GM19452 (cell line): ENCODE measurements around the gene VIM.

ENCODE experiments used
- ATAC-seq: cut with Tn5 transposase; IDR thresholded peaks from one replicate; pipeline ENCODE4 v1.9.1; 2021; ENCODE audit not compliant: unreplicated experiment

The VIM gene

DNA sequence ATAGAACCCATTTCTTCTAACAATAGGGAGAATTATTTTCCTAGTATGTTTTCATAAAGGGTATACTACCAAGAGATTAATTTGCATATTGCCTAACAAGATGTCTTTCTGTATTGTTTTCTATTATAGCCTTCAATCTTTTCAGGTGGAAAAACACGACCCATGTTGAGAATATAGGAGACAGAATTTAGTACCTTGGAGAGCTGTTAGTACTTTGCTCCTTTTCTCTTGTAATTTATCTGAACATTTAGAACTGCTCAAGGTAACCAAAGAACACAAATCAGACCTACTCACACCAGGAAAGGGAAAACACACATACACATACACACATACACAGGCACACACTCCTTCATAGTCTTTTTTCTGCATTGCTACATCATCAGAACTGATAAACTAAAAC, 18.7 kb upstream of the VIM start:
- no peak for ATAC-seq

DNA sequence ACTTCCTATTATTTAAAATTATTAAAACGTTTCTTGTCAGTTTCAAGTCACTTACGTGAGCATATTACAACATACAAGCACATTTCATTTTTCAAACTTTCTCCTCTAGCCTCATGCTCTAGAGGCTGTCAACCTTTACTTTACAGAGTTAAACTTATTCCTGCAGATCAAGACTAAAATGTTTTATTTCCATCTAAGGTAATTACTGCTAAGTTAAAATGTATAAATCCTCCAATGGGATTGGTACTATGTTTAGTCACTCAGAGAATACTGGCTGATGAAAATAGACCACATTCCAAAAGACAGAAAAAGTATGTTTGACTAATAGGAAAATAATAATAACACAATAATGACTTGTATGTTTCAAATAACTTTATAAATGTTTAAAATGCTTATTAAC, 18.2 kb upstream of the VIM start:
- ATAC-seq, result no peak

DNA sequence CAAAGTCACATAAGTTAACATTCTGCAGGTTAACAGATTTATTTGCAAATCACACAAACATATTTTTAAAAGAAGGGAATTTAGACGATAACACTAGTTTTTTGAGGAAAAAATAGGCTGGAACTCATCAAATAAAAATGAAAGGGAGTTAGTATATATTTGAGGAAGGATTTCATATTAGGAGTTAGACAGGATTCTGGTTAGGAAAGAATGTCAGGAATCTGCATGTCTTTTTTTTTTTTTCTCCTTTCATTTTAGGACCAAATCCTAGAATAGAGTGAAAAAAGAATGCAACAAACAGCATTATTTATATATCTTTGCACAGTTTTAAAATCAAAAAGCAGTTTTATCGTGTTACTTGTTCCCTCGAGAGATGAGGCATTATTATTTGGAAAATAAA, 17.7 kb upstream of the VIM start:
- no peak for ATAC-seq

DNA sequence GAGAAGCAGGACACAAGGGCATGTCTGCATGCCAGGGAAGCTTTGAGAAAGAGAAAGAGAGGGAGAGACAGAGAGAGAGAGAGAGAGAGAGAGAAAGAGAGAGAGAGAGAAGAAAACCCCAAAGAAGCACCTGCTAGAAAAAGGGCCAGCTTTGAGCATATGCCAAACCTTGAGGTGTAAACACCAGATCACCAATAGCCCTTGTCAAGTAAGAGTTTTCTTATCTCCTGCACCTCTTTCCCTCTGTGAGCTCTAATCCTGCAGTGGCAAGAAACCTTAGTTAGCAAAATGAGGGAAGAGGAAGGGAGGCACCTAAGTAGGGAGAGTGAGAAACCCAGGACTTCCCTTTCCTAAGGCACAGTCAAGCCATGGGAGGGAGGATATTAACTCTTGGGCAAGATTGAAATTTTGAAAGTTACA, 15.2 kb upstream of the VIM start:
- ATAC-seq, result no peak

DNA sequence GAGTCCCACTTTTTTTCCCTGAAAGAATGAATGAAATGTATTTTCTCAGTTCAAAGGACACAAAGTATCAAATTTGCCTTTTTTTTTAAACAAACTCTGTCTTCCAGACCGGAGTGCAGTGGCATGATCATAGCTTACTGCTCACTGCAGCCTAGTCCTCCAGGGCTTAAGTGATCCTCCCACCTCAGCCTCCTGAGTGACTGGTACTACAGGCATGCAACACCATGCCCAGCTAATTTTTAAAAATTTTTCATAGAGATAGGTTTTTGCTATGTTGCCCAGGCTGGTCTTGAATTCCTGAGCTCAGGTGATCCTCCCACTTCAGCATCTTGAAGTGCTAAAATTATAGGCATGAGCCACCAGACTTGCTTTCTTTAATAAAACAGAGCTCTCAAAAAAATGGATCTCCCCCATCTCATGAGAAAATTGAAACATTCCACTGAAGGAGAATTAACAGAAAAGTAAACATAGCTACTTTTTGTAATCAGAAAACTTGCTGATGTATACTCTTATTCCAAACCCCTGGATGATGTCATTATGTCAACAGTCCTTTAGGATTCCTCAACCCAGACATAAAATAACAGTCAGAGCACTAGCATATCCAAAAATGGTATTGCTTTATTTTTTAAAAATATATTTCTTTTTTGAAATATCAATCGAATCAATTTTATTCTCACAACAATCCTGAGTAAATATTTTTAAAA, 14.2 kb upstream of the VIM start:
- ATAC-seq, result no peak

DNA sequence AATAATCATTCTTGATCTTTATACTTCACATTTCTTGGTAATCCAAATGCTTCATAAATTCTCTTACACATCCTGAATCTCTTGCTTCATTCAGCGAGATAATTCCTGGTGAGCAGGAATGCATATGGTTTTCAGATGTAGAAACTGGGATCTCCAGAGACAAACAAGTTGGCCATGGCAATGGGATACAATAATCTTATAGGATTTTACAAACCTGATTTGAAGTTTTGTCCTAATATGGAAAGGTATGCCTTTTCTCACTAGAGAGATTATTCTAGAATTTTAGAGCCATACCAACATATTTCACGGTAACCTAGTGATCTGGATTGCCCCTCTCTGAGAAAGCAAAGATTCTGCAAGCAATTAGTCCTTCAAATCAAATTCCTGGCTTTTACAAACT, 13.5 kb upstream of the VIM start:
- no peak for ATAC-seq

DNA sequence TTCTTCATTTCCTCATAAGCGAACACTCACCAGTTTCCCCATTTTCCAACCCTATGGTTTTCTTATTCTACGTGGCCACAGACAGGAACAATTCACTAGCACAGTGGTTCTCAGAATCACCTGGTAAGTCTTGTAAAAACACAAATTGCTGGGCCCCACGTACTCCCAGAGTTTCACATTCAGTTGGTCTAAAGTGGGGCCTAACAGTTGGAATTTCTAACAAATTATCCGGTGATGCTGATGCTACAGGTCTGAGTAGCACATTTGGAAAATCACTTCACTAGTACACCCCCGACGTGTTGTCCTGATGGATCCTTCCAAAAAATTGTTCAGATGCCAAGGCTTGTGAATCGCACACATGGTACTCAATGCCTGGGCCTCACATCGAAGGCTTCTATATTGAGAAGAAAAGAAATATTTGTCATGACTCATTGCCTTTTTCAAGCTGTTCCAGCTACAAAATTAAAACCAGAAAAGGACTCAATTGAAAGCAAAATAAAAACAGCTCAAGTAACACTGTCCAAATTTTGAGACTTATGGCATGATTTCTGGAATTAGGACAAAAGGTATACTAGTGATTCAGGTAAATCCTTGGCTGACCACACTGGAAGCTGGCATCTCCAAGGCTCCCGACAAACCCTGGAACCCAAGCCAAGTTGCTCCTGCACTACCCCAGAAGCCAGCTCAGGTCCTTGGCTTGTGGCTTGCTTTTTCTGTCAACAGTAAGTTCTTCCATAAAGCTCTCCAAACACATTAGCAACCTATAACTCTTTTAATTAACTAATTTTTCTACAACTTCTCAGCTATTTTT, 12.9 kb upstream of the VIM start:
- no peak for ATAC-seq

DNA sequence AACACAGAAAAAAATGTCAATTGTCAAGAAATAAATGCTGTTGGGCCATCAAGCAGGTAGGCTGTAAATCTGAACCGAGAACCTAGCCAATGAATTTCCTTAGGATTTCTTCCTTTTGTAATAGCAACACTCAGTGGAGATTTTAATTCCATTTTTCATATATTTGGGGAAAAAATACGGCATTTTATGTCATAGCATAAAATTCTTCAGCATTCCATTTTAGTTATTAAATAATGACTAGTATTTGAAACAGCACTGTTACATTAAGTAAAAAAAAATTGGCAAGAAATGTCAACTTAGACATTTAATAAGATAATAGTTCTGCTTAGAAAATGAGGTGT, 12.3 kb upstream of the VIM start:
- ATAC-seq, result no peak

DNA sequence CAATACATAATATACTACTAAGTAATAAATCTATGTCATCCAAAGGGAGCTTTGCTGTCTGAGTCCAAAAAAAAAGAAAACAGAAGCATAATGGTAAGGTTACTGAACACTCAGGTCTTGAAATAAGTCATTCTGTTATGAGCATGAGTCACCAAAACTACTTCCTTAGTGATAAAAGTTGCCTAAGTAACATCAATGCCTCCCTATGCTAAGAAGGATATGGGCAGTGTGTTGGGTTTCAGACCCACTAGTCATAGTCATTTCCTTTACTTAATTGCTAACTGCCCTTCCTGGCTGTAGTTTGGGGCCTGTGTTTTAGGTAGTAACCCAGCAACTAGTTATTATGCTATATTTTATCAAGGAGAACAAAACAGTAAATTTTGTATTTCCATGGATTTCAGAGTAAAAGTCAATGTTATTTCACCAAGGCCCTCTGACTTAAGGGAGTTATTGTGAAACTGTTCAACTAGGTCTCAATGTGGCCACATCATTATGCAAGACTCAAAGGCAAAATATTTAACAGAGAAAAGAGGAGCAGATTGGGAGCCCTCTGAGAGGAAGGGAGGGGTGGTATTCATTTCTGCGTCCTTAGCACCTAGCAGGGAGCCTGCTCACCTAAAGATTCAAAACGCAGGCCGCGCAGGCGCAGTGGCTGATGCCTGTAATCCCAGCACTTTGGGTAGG, 11.7 kb upstream of the VIM start:
- peak; percentile 100 for ATAC-seq

DNA sequence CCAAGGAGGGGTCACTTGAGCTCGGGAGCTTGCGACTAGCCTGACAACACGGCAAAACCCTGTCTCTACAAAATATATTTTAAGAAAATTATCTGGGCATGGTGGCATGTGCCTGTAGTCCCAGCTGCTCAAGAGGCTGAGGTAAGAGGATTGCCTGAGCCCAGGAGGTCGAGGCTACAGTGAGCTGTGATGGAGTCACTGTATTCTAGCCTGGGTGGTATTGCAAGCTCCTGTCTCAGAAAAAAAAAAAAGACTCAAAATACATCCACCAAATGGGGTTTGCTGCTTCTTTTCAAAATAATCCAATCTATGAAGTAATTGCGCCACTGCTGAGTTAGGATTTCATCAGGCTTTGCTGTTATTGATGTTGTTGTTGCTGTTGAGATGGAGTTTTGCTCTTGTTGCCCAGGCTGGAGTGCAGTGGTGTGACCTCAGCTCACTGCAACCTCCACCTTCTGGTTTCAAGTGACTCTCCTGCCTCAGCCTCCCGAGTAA, 11.1 kb upstream of the VIM start:
- no peak for ATAC-seq

DNA sequence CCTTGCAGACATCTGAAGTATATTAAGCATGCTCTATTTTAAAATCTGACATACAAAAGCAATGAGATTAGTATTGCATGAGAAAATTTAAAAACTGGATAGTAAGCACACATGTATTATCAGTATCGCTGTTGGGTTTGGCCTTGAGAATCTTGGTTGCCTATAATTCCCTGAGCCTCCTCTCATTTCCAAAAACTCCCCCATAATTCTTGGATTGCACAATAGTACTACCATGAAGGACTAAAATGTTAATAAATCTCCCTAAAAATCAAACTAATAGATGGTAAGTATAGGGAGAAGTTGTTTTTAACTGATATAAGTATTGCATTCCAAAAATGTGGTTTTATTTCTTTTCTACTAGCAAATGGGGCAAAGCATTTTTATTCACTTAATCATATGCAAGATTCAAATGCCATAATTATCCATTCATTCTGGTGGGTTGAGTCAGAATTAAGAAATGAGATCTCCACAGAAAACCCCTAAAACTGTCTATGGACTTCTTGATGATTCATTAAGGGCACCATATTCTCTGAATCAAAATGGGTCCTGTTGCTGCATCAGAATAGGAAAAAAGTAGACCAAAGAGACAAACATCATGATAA, 10.3 kb upstream of the VIM start:
- no peak for ATAC-seq

DNA sequence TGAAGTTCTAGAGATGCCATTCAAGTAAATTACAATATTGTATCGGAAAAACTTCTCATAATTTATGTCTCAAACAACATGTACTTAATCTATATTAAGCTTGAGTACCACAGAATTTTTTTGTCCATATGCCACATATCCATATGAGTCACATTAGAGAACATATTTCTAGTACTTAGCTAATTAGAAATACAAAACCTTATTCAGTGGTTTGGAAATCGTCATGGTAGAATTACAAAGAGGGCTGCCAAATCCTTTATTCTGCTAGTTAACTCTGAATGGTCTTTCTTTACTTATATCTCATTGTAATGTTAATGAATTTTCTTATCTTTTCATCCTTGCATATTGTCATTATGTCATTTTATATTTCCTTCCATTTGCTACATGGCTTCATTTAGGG, 9.0 kb upstream of the VIM start:
- ATAC-seq, result no peak

DNA sequence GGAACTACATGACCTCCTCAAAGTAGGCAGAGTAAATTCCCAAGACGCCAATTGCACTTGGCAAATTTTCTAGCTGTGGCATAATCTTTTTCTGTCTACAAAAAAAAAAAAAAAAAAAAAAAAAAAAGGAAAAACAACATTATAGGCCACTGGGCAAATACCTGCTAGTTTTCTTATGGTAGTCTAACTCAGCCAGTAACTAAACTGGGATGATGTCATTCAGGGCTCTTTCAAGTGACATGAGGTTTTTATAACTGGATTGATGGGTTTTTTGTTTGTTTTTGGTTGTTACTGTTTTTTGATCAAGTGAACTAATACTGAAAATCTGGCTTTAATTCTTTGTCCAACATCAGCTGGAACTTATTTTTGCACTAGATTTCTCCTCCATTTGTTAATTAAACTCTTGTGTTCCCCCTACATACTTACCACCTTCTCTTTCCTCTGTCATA, 7.4 kb upstream of the VIM start:
- ATAC-seq, result no peak

DNA sequence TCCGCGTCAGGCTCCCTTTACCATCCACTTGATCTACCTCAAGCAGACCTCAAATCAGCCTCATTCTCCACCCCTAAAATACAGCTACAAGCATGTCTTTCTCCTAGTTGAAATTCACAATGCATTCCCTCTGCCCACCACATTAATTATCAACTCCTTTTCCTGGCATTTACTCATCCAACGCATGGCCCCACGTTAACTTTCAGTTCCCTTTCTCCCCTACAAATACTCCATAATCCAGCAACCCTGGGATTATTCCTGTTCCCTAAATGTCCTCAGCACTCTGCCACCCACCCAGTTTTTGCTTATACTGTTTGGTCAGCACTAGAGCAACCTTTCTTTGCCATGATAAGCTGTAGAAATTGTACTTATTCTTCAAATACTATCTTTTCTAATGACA, 5.7 kb upstream of the VIM start:
- ATAC-seq, result no peak

DNA sequence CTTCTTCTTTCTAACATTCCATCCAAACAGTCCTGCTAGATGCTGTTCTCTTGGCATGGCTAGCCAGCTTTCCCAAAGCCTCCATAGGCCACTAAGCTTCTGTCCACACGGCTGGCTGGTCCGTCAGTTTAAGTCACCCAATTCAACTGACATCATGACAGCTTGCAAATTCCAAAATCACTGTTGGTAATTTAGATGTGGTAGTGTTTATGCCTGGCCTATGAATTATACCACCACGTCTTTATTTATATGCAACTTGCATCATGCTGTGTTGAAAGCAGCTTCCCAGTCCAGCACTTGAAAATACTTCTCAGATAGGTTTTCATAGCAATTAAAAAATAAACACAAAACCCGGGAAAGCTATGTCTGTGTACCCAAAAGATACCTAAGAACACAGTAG, 2.2 kb upstream of the VIM start:
- no peak for ATAC-seq

DNA sequence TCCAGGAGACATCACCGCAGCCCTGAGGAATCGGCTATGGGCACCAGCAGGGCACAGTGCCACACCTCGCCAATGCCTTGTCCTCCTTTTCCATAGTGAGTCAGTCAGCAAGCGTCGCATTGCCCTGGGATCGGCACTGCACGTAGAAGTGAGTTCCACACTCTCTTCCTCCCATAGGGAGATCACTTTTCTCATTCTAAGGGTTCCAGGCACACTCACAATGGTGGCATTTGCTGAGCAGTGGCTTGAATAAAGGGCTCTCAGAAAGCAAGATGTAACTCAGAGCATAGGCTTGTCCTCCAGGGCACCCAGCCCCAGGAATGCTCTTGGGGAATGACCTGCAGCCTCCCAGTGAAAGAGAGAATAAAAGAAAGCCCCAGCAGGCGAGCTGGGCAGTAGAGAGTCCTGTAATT, 1.1 kb upstream of the VIM start:
- no peak for ATAC-seq

DNA sequence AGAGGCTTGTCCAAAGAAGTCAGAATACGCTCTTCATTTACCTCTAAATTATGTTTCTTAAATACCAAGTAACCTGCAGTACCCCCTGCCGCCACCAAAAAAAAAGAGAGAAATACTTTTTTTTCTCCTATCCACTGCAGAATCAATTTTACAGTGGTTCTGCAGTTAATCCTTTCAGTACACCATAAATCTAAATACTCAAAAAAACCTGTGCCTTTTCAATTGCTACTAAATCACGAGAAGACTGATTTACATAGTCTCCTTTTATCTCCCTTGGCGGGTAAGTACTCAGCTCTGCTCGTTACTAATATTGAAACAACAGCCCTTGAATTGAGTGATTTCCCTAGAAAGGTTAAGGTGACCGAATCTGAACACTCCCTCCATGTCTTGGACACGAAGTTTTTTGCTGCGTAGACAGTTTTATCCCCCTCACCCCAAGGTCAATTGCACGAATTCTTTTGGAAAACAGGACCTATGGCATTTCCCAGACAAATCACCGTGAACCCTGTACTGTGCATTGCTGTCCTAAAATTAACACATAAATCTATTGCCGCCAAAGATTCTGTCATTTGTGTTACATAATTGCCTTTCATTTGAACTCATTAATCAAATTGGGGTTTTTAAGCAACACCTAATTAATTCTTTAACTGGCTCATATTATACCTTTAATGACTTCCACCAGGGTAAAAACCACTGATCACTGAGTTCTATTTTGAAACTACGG, 512 bp upstream of the VIM start:
- ATAC-seq, result peak; percentile 23

DNA sequence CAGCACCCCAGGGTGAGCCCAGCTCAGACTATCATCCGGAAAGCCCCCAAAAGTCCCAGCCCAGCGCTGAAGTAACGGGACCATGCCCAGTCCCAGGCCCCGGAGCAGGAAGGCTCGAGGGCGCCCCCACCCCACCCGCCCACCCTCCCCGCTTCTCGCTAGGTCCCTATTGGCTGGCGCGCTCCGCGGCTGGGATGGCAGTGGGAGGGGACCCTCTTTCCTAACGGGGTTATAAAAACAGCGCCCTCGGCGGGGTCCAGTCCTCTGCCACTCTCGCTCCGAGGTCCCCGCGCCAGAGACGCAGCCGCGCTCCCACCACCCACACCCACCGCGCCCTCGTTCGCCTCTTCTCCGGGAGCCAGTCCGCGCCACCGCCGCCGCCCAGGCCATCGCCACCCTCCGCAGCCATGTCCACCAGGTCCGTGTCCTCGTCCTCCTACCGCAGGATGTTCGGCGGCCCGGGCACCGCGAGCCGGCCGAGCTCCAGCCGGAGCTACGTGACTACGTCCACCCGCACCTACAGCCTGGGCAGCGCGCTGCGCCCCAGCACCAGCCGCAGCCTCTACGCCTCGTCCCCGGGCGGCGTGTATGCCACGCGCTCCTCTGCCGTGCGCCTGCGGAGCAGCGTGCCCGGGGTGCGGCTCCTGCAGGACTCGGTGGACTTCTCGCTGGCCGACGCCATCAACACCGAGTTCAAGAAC, 1.1 kb downstream of the VIM start:
- ATAC-seq, result peak; percentile 6

DNA sequence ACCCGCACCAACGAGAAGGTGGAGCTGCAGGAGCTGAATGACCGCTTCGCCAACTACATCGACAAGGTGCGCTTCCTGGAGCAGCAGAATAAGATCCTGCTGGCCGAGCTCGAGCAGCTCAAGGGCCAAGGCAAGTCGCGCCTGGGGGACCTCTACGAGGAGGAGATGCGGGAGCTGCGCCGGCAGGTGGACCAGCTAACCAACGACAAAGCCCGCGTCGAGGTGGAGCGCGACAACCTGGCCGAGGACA, 1.6 kb downstream of the VIM start:
- ATAC-seq, result peak; percentile 5

DNA sequence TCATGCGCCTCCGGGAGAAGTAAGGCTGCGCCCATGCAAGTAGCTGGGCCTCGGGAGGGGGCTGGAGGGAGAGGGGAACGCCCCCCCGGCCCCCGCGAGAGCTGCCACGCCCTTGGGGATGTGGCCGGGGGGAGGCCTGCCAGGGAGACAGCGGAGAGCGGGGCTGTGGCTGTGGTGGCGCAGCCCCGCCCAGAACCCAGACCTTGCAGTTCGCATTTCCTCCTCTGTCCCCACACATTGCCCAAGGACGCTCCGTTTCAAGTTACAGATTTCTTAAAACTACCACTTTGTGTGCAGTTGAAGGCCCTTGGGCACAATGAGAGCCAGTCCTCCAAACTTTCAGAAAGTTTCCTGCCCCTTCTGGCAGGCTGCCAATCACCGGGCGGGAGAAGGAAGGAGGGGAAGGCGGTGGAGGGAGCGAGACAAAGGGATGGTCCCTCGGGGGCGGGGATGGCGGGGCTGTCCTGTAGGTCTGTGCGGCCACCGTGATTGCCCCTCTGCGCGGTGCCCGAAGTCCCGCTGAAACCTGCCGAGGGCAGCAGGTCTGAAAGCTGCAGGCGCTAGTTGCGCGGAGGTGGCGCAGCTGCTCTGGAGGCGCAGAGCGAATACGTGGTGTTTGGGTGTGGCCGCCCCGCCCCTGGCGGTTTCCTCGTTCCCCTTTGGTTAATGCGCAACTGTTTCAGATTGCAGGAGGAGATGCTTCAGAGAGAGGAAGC, 2.1 kb downstream of the VIM start:
- ATAC-seq, result peak; percentile 47
